Fibroblast of lung (primary cell): ENCODE results near the gene PDE2A.

Experiments
- EZH2 ChIP-seq: IDR thresholded peaks from 2 replicates; pipeline ENCODE4 v1.5.1; 2012; ENCODE audit warnings: low read length, control low read depth, mild to moderate bottlenecking; ENCODE audit errors: missing control alignments
- TF ChIP-seq, protein P1 (sequence below), 2 donors: IDR thresholded peaks in 1 of 2; conservative IDR thresholded peaks in 1 of 2; 1 replicate in 1 of 2; 2 replicates in 1 of 2; pipeline ENCODE4 v1.5.1; 2011 to 2012; ENCODE audit warnings: low read length in 2 of 2, control low read depth in 1 of 2, inconsistent platforms in 1 of 2, low read depth in 1 of 2, mild to moderate bottlenecking in 1 of 2

DNA sequence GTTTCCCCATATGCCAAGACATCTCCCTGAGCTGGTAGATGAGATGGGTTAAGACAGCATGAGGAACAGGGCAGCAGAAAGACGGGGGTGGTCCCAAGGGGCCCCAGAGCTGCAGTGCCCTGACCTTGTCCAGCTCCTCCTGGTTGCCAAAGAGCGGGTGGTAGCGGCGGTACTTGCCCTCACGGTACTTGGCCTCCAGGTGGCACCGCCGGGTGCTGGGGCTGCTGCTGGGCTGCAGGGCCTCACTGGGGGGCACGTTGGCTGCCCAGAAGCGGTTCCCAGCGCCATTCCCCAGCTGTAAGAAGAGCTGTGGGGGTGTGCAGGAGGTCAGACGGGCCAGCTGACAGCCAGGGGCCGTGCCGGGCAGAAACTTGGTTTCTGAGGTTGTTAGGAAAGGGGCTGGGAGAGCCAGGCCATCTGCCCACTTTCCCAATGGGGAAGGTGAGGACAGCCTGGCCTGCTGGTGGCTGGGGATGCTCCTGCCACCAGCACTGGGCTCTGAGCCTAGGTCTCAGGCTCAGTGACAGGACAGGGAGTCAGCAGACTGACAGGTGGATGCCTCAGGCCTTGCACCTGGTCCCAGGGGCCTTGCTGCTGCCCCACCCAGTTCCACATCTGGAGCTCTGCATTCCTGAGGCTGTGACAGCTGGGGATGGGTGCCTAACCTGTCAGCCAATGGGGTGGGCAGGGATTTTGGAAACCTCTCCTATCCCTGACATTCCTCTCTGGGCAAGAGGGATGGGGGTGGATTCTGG, 30.0 kb upstream of the PDE2A start:
- TF ChIP-seq, protein P1, sequence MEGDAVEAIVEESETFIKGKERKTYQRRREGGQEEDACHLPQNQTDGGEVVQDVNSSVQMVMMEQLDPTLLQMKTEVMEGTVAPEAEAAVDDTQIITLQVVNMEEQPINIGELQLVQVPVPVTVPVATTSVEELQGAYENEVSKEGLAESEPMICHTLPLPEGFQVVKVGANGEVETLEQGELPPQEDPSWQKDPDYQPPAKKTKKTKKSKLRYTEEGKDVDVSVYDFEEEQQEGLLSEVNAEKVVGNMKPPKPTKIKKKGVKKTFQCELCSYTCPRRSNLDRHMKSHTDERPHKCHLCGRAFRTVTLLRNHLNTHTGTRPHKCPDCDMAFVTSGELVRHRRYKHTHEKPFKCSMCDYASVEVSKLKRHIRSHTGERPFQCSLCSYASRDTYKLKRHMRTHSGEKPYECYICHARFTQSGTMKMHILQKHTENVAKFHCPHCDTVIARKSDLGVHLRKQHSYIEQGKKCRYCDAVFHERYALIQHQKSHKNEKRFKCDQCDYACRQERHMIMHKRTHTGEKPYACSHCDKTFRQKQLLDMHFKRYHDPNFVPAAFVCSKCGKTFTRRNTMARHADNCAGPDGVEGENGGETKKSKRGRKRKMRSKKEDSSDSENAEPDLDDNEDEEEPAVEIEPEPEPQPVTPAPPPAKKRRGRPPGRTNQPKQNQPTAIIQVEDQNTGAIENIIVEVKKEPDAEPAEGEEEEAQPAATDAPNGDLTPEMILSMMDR (conservative IDR thresholded peaks at IDR 0.05 in 1 of 2, IDR thresholded peaks at IDR 0.05 in 1 of 2; ENCODE audit: low read depth in 1 of 2, low read length in 2 of 2), result peak in 1 of 2 donors; percentile 22
- no peak for TF ChIP-seq EZH2
